ENCODE results near the gene UTS2B. TPM values are rescaled to one million over a fixed set of nuclear protein-coding genes. Genes with fewer than 3 reads are reported as not detected.

UTS2B gene
- total and polyA plus RNA-seq, 4 donors: 0.10 to 0.76 TPM; not detected in 2

DNA sequence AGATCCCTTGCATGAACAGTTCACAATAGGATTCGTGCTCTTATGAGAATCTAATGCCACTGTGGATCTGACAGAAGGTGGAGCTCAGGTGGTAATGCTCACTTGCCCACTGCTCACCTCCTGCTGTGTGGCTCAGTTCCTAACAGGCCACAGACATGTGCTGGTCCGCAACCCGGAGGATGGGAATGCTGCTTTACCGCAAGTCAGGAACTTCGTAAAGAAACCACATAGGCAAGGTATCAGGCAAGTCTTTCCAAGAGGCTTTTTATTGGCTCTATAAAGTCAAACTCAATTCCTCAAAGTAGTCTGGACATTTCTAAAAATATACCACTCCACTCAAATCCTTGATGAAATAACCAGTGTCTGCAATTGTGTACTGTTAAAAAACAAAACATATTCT lies 75.2 kb downstream of the UTS2B start:
- 94% methylated on average over 5 of the region's 5 CpGs for WGBS
- H3K4me3 ChIP-seq (ENCODE audit: low read depth in 1 of 3, low read length in 3 of 3): no peak overlapping the region
- DNase-seq (ENCODE audit: low spot score): no peak
- H3K9ac ChIP-seq (ENCODE audit: low read depth in 1 of 2, low read length in 2 of 2): no peak overlapping the region
- H3K9me3 ChIP-seq (ENCODE audit: control insufficient read depth in 4 of 4, low read length in 3 of 4): no peaks in the 10 kb centered on the region
- TF ChIP-seq GABPA (IDR thresholded peaks at IDR 0.05 in 1 of 2, conservative IDR thresholded peaks at IDR 0.05 in 1 of 2) (no peak), CTCF (IDR thresholded peaks at IDR 0.05; ENCODE audit: low read depth, low read length, missing input control) (no peak)
- no peaks in the 10 kb centered on the region for H3K36me3 ChIP-seq (ENCODE audit: control insufficient read depth in 4 of 4, insufficient read depth in 3 of 4, low read depth in 1 of 4, low read length in 3 of 4)
- no peaks in the 10 kb centered on the region for H3K27me3 ChIP-seq (ENCODE audit: control insufficient read depth in 4 of 4, insufficient read depth in 4 of 4, low read length in 3 of 4)
- peaks cover 0 to 6% (median 1%) of the 10 kb centered on the region in 4 donors for H3K4me1 ChIP-seq (ENCODE audit: control insufficient read depth in 4 of 4, insufficient read depth in 4 of 4, low read length in 3 of 4)
- no peak overlapping the region for H3K27ac ChIP-seq (ENCODE audit: low read depth in 1 of 2, low read length in 2 of 2)

DNA sequence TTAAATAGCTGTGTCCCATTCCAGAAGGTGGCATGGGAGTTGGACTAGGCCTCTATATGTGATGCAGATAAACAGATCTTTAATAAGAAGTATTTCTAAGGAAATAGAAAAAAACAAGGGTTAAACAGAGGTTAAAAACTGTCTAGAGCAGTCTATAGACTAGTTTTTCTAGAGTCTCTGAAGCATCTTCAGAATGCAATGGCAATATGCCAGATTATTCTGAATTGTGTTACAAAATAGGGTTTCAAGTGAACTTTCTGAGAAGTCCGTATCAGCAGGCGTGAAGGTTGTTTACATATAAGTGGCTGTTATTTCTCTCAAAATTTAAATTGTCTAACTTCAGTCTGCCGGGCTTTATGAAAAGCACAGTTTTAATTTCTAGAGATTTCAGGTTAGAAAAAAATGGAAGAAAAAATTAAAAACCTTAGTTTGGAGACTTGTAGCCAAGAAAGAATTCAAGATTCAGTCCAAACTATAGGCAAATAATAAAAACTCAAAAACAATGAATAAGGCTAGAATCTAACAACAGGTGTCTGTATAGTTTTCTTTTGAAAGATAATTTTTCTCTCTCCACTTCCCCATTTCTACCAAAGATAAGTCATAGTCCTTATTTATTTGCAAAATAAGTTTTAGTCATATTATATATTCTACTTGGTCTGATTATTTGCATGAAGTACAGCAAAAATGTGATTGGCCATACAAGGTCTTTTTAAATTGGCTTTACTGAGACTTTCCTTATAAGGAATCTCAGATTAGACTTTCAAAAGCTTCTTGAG lies 76.0 kb downstream of the UTS2B start:
- H3K4me3 ChIP-seq (ENCODE audit: low read depth in 1 of 3, low read length in 3 of 3): no peak overlapping the region
- TF ChIP-seq EGR1 (IDR thresholded peaks at IDR 0.05; ENCODE audit: low read depth in 2 of 2): no peak
- TF ChIP-seq HNF4G (IDR thresholded peaks at IDR 0.05): no peak
- TF ChIP-seq NR2F2 (IDR thresholded peaks at IDR 0.05): no peak
- no peak for TF ChIP-seq FOXA2 (IDR thresholded peaks at IDR 0.05)
- TF ChIP-seq FOXA1 (IDR thresholded peaks at IDR 0.05): no peak
- TF ChIP-seq MAX (IDR thresholded peaks at IDR 0.05): no peak
- no peak for TF ChIP-seq CTCF (IDR thresholded peaks at IDR 0.05; ENCODE audit: low read depth, low read length, missing input control)
- TF ChIP-seq, protein P1, sequence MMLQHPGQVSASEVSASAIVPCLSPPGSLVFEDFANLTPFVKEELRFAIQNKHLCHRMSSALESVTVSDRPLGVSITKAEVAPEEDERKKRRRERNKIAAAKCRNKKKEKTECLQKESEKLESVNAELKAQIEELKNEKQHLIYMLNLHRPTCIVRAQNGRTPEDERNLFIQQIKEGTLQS (IDR thresholded peaks at IDR 0.05): no peak
- TF ChIP-seq GABPA (IDR thresholded peaks at IDR 0.05 in 1 of 2, conservative IDR thresholded peaks at IDR 0.05 in 1 of 2): no peak
- no peak for TF ChIP-seq YY1 (IDR thresholded peaks at IDR 0.05)
- no peak for TF ChIP-seq JUND (IDR thresholded peaks at IDR 0.05)
- TF ChIP-seq RXRA (IDR thresholded peaks at IDR 0.05): no peak
- TF ChIP-seq RAD21 (IDR thresholded peaks at IDR 0.05): no peak
- H3K9me3 ChIP-seq (ENCODE audit: control insufficient read depth in 4 of 4, low read length in 3 of 4): no peaks in the 10 kb centered on the region
- peaks cover 0 to 6% (median 1%) of the 10 kb centered on the region in 4 donors for H3K4me1 ChIP-seq (ENCODE audit: control insufficient read depth in 4 of 4, insufficient read depth in 4 of 4, low read length in 3 of 4)
- H3K27ac ChIP-seq (ENCODE audit: low read depth in 1 of 2, low read length in 2 of 2): no peak overlapping the region
- no peak overlapping the region for H3K9ac ChIP-seq (ENCODE audit: low read depth in 1 of 2, low read length in 2 of 2)
- WGBS: 72% methylated on average over 3 of the region's 3 CpGs
- no peak for DNase-seq (ENCODE audit: low spot score)
- H3K27me3 ChIP-seq (ENCODE audit: control insufficient read depth in 4 of 4, insufficient read depth in 4 of 4, low read length in 3 of 4): no peaks in the 10 kb centered on the region
- no peaks in the 10 kb centered on the region for H3K36me3 ChIP-seq (ENCODE audit: control insufficient read depth in 4 of 4, insufficient read depth in 3 of 4, low read depth in 1 of 4, low read length in 3 of 4)

Measured in liver (tissue), 9 donors.